Mucosa of descending colon (tissue), 3 donors: ENCODE data around the gene ZBTB34. TPM values are rescaled to one million over a fixed set of nuclear protein-coding genes. Genes with fewer than 3 reads are reported as not detected.

Experiments used
- ATAC-seq: fragments of 200-7000 bp; cut with Tn5 transposase; one replicate; pipeline ENCODE4 v1.9.1; 2020; ENCODE audit warnings: mild to moderate bottlenecking, moderate library complexity
- DNase-seq, 3 donors: peaks; one replicate each; pipeline ENCODE4 v3.0.0-alpha.2; 2020
- H3K36me3 ChIP-seq: fragments of 200-600 bp; one replicate; pipeline ENCODE4 v1.8.0; 2021; ENCODE audit warnings: low read depth, mild to moderate bottlenecking
- H3K4me1 ChIP-seq: fragments of 200-600 bp; one replicate; pipeline ENCODE4 v1.8.0; 2021; ENCODE audit warnings: low read depth, mild to moderate bottlenecking
- H3K4me3 ChIP-seq: fragments of 200-600 bp; one replicate; pipeline ENCODE4 v1.8.0; 2021; ENCODE audit warnings: mild to moderate bottlenecking
- H3K9me3 ChIP-seq: fragments of 200-600 bp; one replicate; pipeline ENCODE4 v1.8.0; 2021; ENCODE audit warnings: mild to moderate bottlenecking
- intact Hi-C, 2 donors: fragments of 100-400 bp; cut with DNase I in 1 of 2; cut with micrococcal nuclease in 1 of 2; formaldehyde crosslinking; loops; one replicate each; pipeline versions ENCODE4 v1.11.0 to v1.11.1; 2022; cut with DNase I, micrococcal nuclease
- total RNA-seq, 3 donors: library from RNA; stranded (reverse); fragmentation: NEBNext Ultra II Directional in 2 of 3; extraction: Animal tissue kit (Norgen Biotek cat#: 25700) in 2 of 3; gene quantifications; one replicate each; pipeline versions ENCODE4 v1.2.1 to v1.2.4, GENCODE V29; 2021 to 2023
- TF ChIP-seq, protein P1 (sequence below): fragments of 200-600 bp; IDR thresholded peaks from one replicate; pipeline ENCODE4 v1.8.0; 2022; ENCODE audit warnings: antibody characterized with exemption, mild to moderate bottlenecking
- donor health status: DM: no; HTN: no; CAD: no; lungs with moderate emphysema.
- donor health status: DM: no; HTN: no; CAD: no.
- donor health status: DM: no; HTN: yes; CAD: no.

ZBTB34 gene
- total RNA-seq, 3 donors from 2014 or later: 7.7 to 12.3 (median 10.0) TPM

DNA sequence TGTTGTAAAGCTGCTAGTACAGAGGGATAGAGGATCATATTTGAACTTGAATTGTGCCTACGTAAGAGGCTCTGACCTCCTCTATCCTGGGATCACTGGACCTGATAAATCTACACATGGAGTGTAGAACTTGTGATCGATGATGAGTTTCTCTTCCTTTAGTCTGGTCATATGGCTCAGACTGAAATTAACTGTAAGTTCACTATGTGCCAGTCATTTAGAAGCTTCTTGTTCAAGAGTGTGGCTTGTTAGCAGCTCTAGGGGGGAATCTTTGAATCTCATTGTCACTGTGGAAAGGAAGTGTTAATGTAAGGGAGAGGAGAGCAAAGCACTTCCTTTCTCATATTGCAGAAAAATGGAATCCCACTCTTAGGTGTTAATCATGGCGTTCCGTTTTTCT, 12.1 kb downstream of the ZBTB34 start:
- intact Hi-C loops: no loop called here
- no peak for ATAC-seq
- TF ChIP-seq, protein P1, sequence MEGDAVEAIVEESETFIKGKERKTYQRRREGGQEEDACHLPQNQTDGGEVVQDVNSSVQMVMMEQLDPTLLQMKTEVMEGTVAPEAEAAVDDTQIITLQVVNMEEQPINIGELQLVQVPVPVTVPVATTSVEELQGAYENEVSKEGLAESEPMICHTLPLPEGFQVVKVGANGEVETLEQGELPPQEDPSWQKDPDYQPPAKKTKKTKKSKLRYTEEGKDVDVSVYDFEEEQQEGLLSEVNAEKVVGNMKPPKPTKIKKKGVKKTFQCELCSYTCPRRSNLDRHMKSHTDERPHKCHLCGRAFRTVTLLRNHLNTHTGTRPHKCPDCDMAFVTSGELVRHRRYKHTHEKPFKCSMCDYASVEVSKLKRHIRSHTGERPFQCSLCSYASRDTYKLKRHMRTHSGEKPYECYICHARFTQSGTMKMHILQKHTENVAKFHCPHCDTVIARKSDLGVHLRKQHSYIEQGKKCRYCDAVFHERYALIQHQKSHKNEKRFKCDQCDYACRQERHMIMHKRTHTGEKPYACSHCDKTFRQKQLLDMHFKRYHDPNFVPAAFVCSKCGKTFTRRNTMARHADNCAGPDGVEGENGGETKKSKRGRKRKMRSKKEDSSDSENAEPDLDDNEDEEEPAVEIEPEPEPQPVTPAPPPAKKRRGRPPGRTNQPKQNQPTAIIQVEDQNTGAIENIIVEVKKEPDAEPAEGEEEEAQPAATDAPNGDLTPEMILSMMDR: no peak
- no peaks in the 10 kb centered on the region for H3K9me3 ChIP-seq
- H3K4me1 ChIP-seq: no peaks in the 10 kb centered on the region
- H3K36me3 ChIP-seq: no peaks in the 10 kb centered on the region
- H3K4me3 ChIP-seq: no peak overlapping the region
- DNase-seq: no peak

- Histone ChIP-seq H3K36me3 (no peaks in the 10 kb centered on the region), H3K9me3 (no peaks in the 10 kb centered on the region), H3K4me3 (no peak overlapping the region), H3K4me1 (no peaks in the 10 kb centered on the region)
- DNase-seq (no peak), ATAC-seq (no peak)
- intact Hi-C loops: no loop called here
- TF ChIP-seq, protein P1: no peak
Measured at GRCh38 chr9:126874546-126875314, 14.3 kb downstream of the ZBTB34 start.

DNA sequence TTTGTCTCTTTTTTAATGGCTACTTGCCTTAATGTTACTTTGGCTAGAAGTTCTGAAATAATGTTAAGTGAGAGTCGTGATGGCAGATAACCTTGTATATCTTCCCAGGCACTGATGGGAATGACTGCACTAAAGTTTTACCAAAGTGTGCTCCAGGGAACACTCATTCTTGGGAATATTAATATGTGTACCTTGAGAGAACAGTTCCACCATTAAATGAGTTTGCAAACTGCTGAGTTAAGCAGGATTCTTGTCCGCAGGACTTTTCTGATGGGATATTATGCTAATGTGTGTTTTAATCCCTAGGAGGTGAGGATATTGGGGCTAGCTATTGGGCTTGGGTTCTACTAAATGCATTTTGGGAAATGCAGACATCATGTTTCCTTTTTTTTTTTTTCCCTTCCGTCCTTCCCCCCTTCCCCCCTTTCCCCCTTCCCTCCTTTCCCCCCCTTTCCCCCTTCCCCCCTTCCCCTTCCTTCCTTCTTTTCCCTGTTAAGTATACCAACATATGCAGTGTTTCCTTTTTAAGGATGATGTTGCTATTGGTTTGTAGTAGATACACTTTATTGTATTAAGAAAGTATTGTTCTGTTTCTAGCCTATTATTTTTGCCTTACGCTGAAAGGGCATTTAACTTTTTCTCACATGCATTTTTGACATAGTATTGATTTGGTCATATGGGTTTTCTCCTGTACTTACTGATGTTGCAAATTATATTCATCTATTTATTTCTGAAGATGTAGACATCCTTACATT, 15.5 kb downstream of the ZBTB34 start:
- ATAC-seq (no peak), DNase-seq (no peak)
- Histone ChIP-seq H3K9me3 (no peaks in the 10 kb centered on the region), H3K36me3 (no peaks in the 10 kb centered on the region), H3K4me1 (no peaks in the 10 kb centered on the region), H3K4me3 (no peak overlapping the region)
- TF ChIP-seq, protein P1: no peak
- intact Hi-C loops: no loop called here

- intact Hi-C loops: no loop called here
- Histone ChIP-seq H3K4me3 (no peak overlapping the region), H3K36me3 (no peaks in the 10 kb centered on the region), H3K4me1 (no peaks in the 10 kb centered on the region), H3K9me3 (no peaks in the 10 kb centered on the region)
- TF ChIP-seq, protein P1: no peak
- ATAC-seq (no peak), DNase-seq (no peak)
Measured at GRCh38 chr9:126876531-126876930, 16.1 kb downstream of the ZBTB34 start.

DNA sequence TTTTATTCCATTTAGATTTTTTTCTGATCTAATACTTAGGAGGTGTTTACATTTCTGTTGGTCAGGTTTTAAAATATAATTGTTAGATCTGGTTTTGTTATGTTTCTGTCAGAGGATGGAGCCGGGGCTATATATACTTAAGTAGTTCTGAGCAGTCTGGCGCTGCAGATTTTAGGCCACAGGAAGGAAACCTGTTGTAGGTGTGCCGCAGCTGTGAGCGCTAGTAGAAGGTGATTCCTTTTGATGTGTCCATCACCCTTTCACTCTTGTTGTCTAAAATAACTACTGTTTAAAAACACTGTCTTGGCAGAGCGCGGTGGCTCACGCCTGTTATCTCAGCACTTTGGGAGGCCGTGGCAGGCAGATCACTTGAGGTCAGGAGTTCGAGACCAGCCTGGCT, 17.0 kb downstream of the ZBTB34 start:
- intact Hi-C loops: no loop called here
- no peaks in the 10 kb centered on the region for H3K4me1 ChIP-seq
- TF ChIP-seq, protein P1: no peak
- H3K4me3 ChIP-seq: no peak overlapping the region
- no peaks in the 10 kb centered on the region for H3K36me3 ChIP-seq
- no peak for DNase-seq
- H3K9me3 ChIP-seq: no peaks in the 10 kb centered on the region
- ATAC-seq: no peak
